ENCODE measurements around the gene DRC7. TPM values are rescaled to one million over a fixed set of nuclear protein-coding genes. Genes with fewer than 3 reads are reported as not detected.
A peak's percentile ranks its signal among the peaks of the same experiment; 100 is the strongest.

The DRC7 gene
- total and polyA plus RNA-seq, 9 of the 15 experiments (the other 6 are each of a cell fraction or from before 2014, with no cell fraction given), result 0.04 to 0.33 (median 0.12) TPM; not detected in 3

GRCh38 chr16:57648581-57649442 is 45.8 kb upstream of the DRC7 start (continued):
- TF ChIP-seq ZBTB40 (IDR thresholded peaks at IDR 0.05) (no peak), ZBTB40 (CRISPR knock-in tag; IDR thresholded peaks at IDR 0.05) (no peak), NFE2 (IDR thresholded peaks at IDR 0.05; ENCODE audit: low read depth) (no peak), TEAD4 (IDR thresholded peaks at IDR 0.05; ENCODE audit: low read length) (peak; percentile 37; the same call in 1 of the 2 replicates), TEAD4 (CRISPR knock-in tag; IDR thresholded peaks at IDR 0.05; ENCODE audit: borderline replicate concordance) (no peak), NEUROD1 (IDR thresholded peaks at IDR 0.05; ENCODE audit: borderline replicate concordance, low read depth, low read length, partially characterized antibody) (peak; percentile 69), AFF4 (CRISPR knock-in tag; IDR thresholded peaks at IDR 0.05) (peak; percentile 51; the same call in 1 of the 2 replicates), U2AF1 (optimal IDR thresholded peaks at IDR 0.05; ENCODE audit: low read depth, low read length) (no peak), ELF4 (CRISPR knock-in tag; IDR thresholded peaks at IDR 0.05) (no peak), CREB3L1 (IDR thresholded peaks at IDR 0.05; ENCODE audit: borderline replicate concordance, low read depth) (no peak), RAD21 (CRISPR knock-in tag; conservative IDR thresholded peaks at IDR 0.05 in 1 of 2, IDR thresholded peaks at IDR 0.05 in 1 of 2) (peak; percentile 99 to 100)
